IMR-90 (cell line): ENCODE data around the gene NUB1. TPM values are rescaled to one million over a fixed set of nuclear protein-coding genes. Genes with fewer than 3 reads are reported as not detected.

Experiments used
- ATAC-seq: fragments of 200-7000 bp; cut with Tn5 transposase; 2 replicates; pipeline ENCODE4 v1.9.1; 2020; ENCODE audit warnings: low read depth, mild to moderate bottlenecking, moderate library complexity
- BruUV-seq: library from RNA; stranded (reverse); fragments of 400-500 nt; replicated peaks from 2 replicates; lab custom pipeline; 2021; lab: Mats Ljungman, UMichigan
- CTCF ChIA-PET: fragments of 300-600 bp; formaldehyde crosslinking; extraction: SDS; loops from one replicate; lab custom pipeline; 2021; ENCODE audit warnings: antibody characterized with exemption; lab: Yijun Ruan, JAX
- POLR2A ChIA-PET: fragments of 300-600 bp; sonication (Branson Sonifier 250); formaldehyde crosslinking; loops from one replicate; lab custom pipeline; 2022; ENCODE audit warnings: antibody characterized with exemption; ENCODE audit not compliant: unreplicated experiment; lab: Charles Lee
- DNase-seq: peaks from one replicate; pipeline ENCODE4 v3.0.0; 2013
- H2AFZ ChIP-seq: replicated peaks from 2 replicates; pipeline ENCODE3; 2013; ENCODE audit warnings: low read length, mild to moderate bottlenecking; ENCODE audit not compliant: poor library complexity
- H2AK5ac ChIP-seq: 2 replicates; pipeline ENCODE4 v1.6.1; 2013; ENCODE audit warnings: low read depth, low read length, inconsistent platforms
- H2AK9ac ChIP-seq: replicated peaks from 2 replicates; pipeline ENCODE3; 2013; ENCODE audit warnings: mild to moderate bottlenecking, low read depth, low read length, moderate library complexity; ENCODE audit not compliant: poor library complexity
- H2BK120ac ChIP-seq: 2 replicates; pipeline ENCODE4 v1.6.1; 2013; ENCODE audit warnings: low read depth, low read length, inconsistent platforms
- H2BK15ac ChIP-seq: 3 replicates; pipeline ENCODE4 v1.6.1; 2013; ENCODE audit warnings: low read depth, low read length, inconsistent platforms
- H2BK20ac ChIP-seq: 2 replicates; pipeline ENCODE4 v1.6.1; 2013; ENCODE audit warnings: low read depth, mild to moderate bottlenecking, inconsistent platforms, low read length, moderate library complexity
- H2BK5ac ChIP-seq: 2 replicates; pipeline ENCODE4 v1.6.1; 2013; ENCODE audit warnings: mild to moderate bottlenecking, low read depth, low read length, inconsistent platforms; ENCODE audit not compliant: poor library complexity, severe bottlenecking
- H3K14ac ChIP-seq: replicated peaks from 2 replicates; pipeline ENCODE4 v1.6.1; 2013; ENCODE audit warnings: low read depth, low read length, inconsistent platforms
- H3K18ac ChIP-seq: 2 replicates; pipeline ENCODE4 v1.6.1; 2013; ENCODE audit warnings: low read depth, low read length, control low read depth
- H3K23ac ChIP-seq: 2 replicates; pipeline ENCODE4 v1.6.1; 2013; ENCODE audit warnings: low read depth, low read length, inconsistent platforms
- H3K27ac ChIP-seq: 2 replicates; pipeline ENCODE4 v1.5.1; 2013; ENCODE audit warnings: mild to moderate bottlenecking, control low read depth, low read length; ENCODE audit not compliant: insufficient read depth
- H3K27me3 ChIP-seq: 2 replicates; pipeline ENCODE4 v1.6.1; 2013; ENCODE audit warnings: low read length; ENCODE audit not compliant: control insufficient read depth, insufficient read depth
- H3K36me3 ChIP-seq: 2 replicates; pipeline ENCODE4 v1.6.1; 2013; ENCODE audit warnings: low read length, mixed read lengths; ENCODE audit not compliant: control insufficient read depth, insufficient read depth
- H3K4ac ChIP-seq: 2 replicates; pipeline ENCODE4 v1.6.1; 2013; ENCODE audit warnings: low read depth, low read length, inconsistent platforms
- H3K4me1 ChIP-seq: 2 replicates; pipeline ENCODE4 v1.6.1; 2013; ENCODE audit warnings: low read length, mixed read lengths; ENCODE audit not compliant: control insufficient read depth, insufficient read depth
- H3K4me2 ChIP-seq: 2 replicates; pipeline ENCODE4 v1.6.1; 2013; ENCODE audit warnings: low read depth, mild to moderate bottlenecking, control low read depth, low read length, moderate library complexity
- H3K4me3 ChIP-seq: 2 replicates; pipeline ENCODE4 v1.5.1; 2013; ENCODE audit warnings: low read depth, mild to moderate bottlenecking, control low read depth, low read length, moderate library complexity; ENCODE audit not compliant: insufficient read depth
- H3K56ac ChIP-seq: 2 replicates; pipeline ENCODE4 v1.6.1; 2013; ENCODE audit warnings: low read length, inconsistent platforms; ENCODE audit not compliant: insufficient read depth; ENCODE audit errors: extremely low read depth
- H3K79me1 ChIP-seq, 2 experiments: 2 replicates each; pipeline ENCODE4 v1.6.1; 2013; ENCODE audit warnings: low read length in 2 of 2, inconsistent platforms in 1 of 2, low read depth in 1 of 2
- H3K9ac ChIP-seq: 2 replicates; pipeline ENCODE4 v1.6.1; 2013; ENCODE audit warnings: low read depth, low read length, control low read depth
- H3K9me1 ChIP-seq: 2 replicates; pipeline ENCODE4 v1.6.1; 2013; ENCODE audit warnings: low read length, inconsistent platforms; ENCODE audit not compliant: insufficient read depth
- H3K9me3 ChIP-seq: 2 replicates; pipeline ENCODE4 v1.6.1; 2013; ENCODE audit warnings: low read length; ENCODE audit not compliant: control insufficient read depth, insufficient read depth
- H4K20me1 ChIP-seq: 2 replicates; pipeline ENCODE4 v1.6.1; 2013; ENCODE audit warnings: low read length, inconsistent platforms; ENCODE audit not compliant: insufficient read depth
- H4K5ac ChIP-seq: 2 replicates; pipeline ENCODE4 v1.6.1; 2013; ENCODE audit warnings: mild to moderate bottlenecking, low read depth, low read length, control low read depth
- H4K8ac ChIP-seq, 2 experiments: 2 replicates each; pipeline ENCODE4 v1.6.1; 2013; ENCODE audit warnings: low read depth in 2 of 2, low read length in 2 of 2, control low read depth in 1 of 2, inconsistent platforms in 1 of 2
- H4K91ac ChIP-seq: 2 replicates; pipeline ENCODE4 v1.6.1; 2013; ENCODE audit warnings: low read depth, low read length, inconsistent platforms; ENCODE audit not compliant: insufficient read depth
- BHLHE40 ChIP-seq: fragments of 150-350 bp; IDR thresholded peaks from 2 replicates; pipeline ENCODE4 v1.6.1; 2016; ENCODE audit warnings: mild to moderate bottlenecking, low read depth, low read length
- FOS ChIP-seq: fragments of 150-350 bp; IDR thresholded peaks from 2 replicates; pipeline ENCODE4 v1.6.1; 2016; ENCODE audit warnings: low read depth, low read length
- MAZ ChIP-seq: IDR thresholded peaks from 2 replicates; pipeline ENCODE4 v1.6.1; 2012; ENCODE audit warnings: low read depth, mild to moderate bottlenecking, low read length, improper control_type of control experiment, moderate library complexity, borderline replicate concordance
- MXI1 ChIP-seq: IDR thresholded peaks from 2 replicates; pipeline ENCODE4 v1.6.1; 2012; ENCODE audit warnings: low read depth, mild to moderate bottlenecking, low read length, moderate library complexity, borderline replicate concordance
- WGBS, 2 experiments: methylation state at CpG; one replicate each; pipeline versions ENCODE4 v1.1.5 to v1.1.7; 2013; ENCODE audit warnings: missing lambda C conversion rate in 2 of 2; ENCODE audit not compliant: insufficient read length in 1 of 2; ENCODE audit errors: extremely low coverage in 2 of 2; 5-methylcytosine and 5-hydroxymethylcytosine counted together
- dilution Hi-C: fragments of 300-500 bp; cut with HindIII; formaldehyde crosslinking; loops from one replicate; pipeline ENCODE4 v1.14.3; 2018; ENCODE audit warnings: low sequenced_read_pairs; ENCODE audit not compliant: unreplicated experiment
- in situ Hi-C: fragments of 300-500 bp; cut with MboI; formaldehyde crosslinking; loops from 3 replicates; pipeline ENCODE4 v1.14.3; 2019; ENCODE audit warnings: low sequenced_read_pairs, inconsistent platforms, mixed read lengths
- intact Hi-C: fragments of 100-400 bp; cut with micrococcal nuclease; formaldehyde crosslinking; loops from 2 replicates; pipeline ENCODE4 v1.10.0; 2022
- polyA plus RNA-seq, 3 experiments: library from polyadenylated mRNA; depleted of rRNA; stranded (reverse); fragments of >200 nt; gene quantifications; 2 replicates each; pipeline ENCODE4 v1.2.3, GENCODE V29; 2012; ENCODE audit warnings: low replicate concordance in 1 of 3
- total RNA-seq: library from RNA; depleted of rRNA; stranded (reverse); fragments of >200 nt; gene quantifications from 2 replicates; pipeline ENCODE4 v1.2.3, GENCODE V29; 2012
- TF ChIP-seq, protein P1 (sequence below): conservative IDR thresholded peaks from 2 replicates; pipeline ENCODE4 v1.5.1; 2012; ENCODE audit warnings: mild to moderate bottlenecking, low read depth, low read length, improper control_type of control experiment
- TF ChIP-seq, protein P2 (sequence below): fragments of 150-350 bp; IDR thresholded peaks from 2 replicates; pipeline ENCODE4 v1.6.1; 2016; ENCODE audit warnings: low read depth, mild to moderate bottlenecking, low read length, moderate library complexity, borderline replicate concordance

Gene NUB1
- total and polyA plus RNA-seq, 2 of the 4 experiments (the other 2 are of a cell fraction) = 20.1 to 29.7 TPM

DNA sequence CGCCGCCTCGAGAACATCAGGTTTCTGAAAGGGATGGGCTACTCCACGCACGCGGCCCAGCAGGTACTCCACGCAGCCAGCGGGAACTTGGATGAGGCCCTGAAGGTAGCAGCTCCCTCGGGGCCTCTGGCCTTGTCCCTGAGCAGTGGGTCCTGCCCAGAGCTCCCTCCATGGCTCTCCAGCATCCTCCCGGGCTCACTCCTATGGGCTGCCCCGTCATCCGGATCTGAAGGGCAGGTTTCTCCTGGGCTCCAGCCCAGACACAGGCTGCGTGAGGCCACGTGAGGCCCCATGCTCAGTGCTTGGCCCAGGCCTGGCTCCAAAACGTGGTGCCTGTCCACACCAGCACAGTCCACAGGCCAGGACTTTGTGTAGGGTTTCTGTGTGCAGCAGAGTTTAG lies 32.5 kb downstream of the NUB1 start:
- no peak overlapping the region for H3K14ac ChIP-seq
- in situ Hi-C loops = loop anchor here (25.0 kb wide), 1 partner anchor 388 kb away; no protein-coding TSS in a partner anchor
- no TSS peak for BruUV-seq
- dilution Hi-C loops = no loop called here
- H4K8ac ChIP-seq = no peak overlapping the region
- no peaks in the 10 kb centered on the region for H3K4me1 ChIP-seq
- POLR2A ChIA-PET = no interaction called here
- no peak overlapping the region for H4K5ac ChIP-seq
- H2AFZ ChIP-seq = no peak overlapping the region
- H2BK15ac ChIP-seq = no peak overlapping the region
- H4K91ac ChIP-seq = no peak overlapping the region
- H3K4ac ChIP-seq = no peak overlapping the region
- no peak overlapping the region for H3K27ac ChIP-seq
- DNase-seq (no peak), ATAC-seq (no peak)
- H2BK5ac ChIP-seq = no peak overlapping the region
- no peaks in the 10 kb centered on the region for H3K9me1 ChIP-seq
- no peaks in the 10 kb centered on the region for H3K9me3 ChIP-seq
- no peak overlapping the region for H3K4me3 ChIP-seq
- H2BK120ac ChIP-seq = no peak overlapping the region
- no peaks in the 10 kb centered on the region for H4K20me1 ChIP-seq
- H3K27me3 ChIP-seq = no peaks in the 10 kb centered on the region
- TF ChIP-seq MAZ = no peak
- TF ChIP-seq BHLHE40 = no peak
- TF ChIP-seq, protein P1, sequence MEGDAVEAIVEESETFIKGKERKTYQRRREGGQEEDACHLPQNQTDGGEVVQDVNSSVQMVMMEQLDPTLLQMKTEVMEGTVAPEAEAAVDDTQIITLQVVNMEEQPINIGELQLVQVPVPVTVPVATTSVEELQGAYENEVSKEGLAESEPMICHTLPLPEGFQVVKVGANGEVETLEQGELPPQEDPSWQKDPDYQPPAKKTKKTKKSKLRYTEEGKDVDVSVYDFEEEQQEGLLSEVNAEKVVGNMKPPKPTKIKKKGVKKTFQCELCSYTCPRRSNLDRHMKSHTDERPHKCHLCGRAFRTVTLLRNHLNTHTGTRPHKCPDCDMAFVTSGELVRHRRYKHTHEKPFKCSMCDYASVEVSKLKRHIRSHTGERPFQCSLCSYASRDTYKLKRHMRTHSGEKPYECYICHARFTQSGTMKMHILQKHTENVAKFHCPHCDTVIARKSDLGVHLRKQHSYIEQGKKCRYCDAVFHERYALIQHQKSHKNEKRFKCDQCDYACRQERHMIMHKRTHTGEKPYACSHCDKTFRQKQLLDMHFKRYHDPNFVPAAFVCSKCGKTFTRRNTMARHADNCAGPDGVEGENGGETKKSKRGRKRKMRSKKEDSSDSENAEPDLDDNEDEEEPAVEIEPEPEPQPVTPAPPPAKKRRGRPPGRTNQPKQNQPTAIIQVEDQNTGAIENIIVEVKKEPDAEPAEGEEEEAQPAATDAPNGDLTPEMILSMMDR = no peak
- no peak for TF ChIP-seq FOS
- TF ChIP-seq MXI1 = no peak
- TF ChIP-seq, protein P2, sequence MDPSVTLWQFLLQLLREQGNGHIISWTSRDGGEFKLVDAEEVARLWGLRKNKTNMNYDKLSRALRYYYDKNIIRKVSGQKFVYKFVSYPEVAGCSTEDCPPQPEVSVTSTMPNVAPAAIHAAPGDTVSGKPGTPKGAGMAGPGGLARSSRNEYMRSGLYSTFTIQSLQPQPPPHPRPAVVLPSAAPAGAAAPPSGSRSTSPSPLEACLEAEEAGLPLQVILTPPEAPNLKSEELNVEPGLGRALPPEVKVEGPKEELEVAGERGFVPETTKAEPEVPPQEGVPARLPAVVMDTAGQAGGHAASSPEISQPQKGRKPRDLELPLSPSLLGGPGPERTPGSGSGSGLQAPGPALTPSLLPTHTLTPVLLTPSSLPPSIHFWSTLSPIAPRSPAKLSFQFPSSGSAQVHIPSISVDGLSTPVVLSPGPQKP = no peak
- no peak overlapping the region for H2AK5ac ChIP-seq
- peaks cover 47% of the 10 kb centered on the region for H3K36me3 ChIP-seq
- no peaks in the 10 kb centered on the region for H3K79me1 ChIP-seq
- H3K23ac ChIP-seq = no peak overlapping the region
- H3K56ac ChIP-seq = no peak overlapping the region
- no peak overlapping the region for H3K9ac ChIP-seq
- no peak overlapping the region for H3K18ac ChIP-seq
- no peak overlapping the region for H2AK9ac ChIP-seq
- WGBS, 2 experiments = 91% methylated on average over 10 of the region's 15 CpGs; no CpG with 5 or more reads in 1 of the 2 experiments
- H3K4me2 ChIP-seq = no peak overlapping the region
- H2BK20ac ChIP-seq = no peak overlapping the region
- CTCF ChIA-PET = no interaction called here
- intact Hi-C loops = no loop called here
